AG09309 (cell line): ENCODE data around the gene SPAG16.

ENCODE experiments used
- DNase-seq: peaks from one replicate; pipeline ENCODE4 v3.0.0-alpha.2; 2010; ENCODE audit warnings: low read depth
- H3K4me3 ChIP-seq: 2 replicates; pipeline ENCODE4 v1.5.1; 2011; ENCODE audit warnings: mild to moderate bottlenecking, low read depth, low read length, moderate library complexity; ENCODE audit not compliant: control insufficient read depth
- TF ChIP-seq, protein P1 (sequence below): IDR thresholded peaks from 2 replicates; pipeline ENCODE4 v1.5.1; 2011; ENCODE audit warnings: mild to moderate bottlenecking, low read depth, low read length, inconsistent platforms; ENCODE audit not compliant: insufficient read depth, control insufficient read depth; ENCODE audit errors: missing control alignments

Gene SPAG16

DNA sequence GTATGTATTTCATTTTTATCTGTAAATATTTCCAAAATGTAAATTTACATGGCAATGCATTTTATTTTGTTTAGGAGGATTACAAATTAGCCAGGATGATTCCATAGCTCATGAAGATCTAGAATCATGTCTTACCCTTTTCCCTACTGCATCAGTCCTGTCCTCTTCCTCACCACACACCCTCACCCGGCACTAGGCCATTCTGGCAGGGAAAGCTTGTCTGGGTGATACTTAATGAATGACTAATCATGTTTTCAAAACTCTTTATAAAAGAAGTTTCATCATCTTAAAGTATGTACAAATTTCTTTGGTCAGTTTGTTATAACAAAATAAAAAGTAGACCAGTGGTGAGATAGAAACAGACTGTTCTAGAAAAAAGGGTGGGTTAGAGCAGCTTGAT, 843.3 kb downstream of the SPAG16 start:
- TF ChIP-seq, protein P1, sequence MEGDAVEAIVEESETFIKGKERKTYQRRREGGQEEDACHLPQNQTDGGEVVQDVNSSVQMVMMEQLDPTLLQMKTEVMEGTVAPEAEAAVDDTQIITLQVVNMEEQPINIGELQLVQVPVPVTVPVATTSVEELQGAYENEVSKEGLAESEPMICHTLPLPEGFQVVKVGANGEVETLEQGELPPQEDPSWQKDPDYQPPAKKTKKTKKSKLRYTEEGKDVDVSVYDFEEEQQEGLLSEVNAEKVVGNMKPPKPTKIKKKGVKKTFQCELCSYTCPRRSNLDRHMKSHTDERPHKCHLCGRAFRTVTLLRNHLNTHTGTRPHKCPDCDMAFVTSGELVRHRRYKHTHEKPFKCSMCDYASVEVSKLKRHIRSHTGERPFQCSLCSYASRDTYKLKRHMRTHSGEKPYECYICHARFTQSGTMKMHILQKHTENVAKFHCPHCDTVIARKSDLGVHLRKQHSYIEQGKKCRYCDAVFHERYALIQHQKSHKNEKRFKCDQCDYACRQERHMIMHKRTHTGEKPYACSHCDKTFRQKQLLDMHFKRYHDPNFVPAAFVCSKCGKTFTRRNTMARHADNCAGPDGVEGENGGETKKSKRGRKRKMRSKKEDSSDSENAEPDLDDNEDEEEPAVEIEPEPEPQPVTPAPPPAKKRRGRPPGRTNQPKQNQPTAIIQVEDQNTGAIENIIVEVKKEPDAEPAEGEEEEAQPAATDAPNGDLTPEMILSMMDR, result no peak
- no peak overlapping the region for H3K4me3 ChIP-seq
- DNase-seq, result peak; percentile 55

DNA sequence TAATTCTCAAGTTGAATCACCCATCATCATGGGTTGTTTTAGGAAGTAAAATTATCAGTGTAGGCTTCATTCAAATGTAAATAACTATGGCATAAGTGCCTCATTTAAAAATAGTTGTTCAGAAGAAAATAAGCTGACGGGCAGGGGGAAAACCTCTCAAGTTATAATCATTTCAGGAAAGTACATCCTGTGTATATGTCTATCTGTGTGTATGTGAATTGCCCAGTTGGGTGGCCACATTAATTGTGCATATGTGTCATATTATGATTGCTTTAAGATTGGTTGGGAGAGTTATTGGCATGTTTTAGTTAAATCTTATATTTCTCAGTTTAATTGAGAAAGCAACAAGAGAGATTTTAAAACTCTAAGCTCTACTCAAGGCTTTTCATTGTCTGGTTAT, 843.8 kb downstream of the SPAG16 start:
- no peak for DNase-seq
- no peak overlapping the region for H3K4me3 ChIP-seq
- TF ChIP-seq, protein P1, result no peak

DNA sequence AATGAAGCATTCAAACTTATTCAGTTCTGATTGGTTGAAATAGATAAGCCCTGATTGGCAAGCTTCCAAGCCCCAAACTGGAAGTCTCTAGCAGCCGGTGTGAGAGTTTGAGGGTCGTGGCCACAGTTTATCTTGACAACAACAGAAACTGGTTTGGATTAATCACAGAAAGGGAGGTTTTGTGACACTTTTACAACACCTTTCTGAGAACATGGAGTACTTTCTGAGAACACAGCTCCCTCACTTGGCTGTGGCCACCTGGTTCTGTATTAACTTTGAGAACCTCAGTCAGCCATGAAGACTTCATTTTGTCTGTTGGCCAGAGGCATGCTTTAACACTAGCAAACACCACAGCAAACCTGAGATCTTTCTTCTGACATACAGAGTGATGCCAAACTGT, 845.9 kb downstream of the SPAG16 start:
- TF ChIP-seq, protein P1, result no peak
- H3K4me3 ChIP-seq, result no peak overlapping the region
- no peak for DNase-seq

DNA sequence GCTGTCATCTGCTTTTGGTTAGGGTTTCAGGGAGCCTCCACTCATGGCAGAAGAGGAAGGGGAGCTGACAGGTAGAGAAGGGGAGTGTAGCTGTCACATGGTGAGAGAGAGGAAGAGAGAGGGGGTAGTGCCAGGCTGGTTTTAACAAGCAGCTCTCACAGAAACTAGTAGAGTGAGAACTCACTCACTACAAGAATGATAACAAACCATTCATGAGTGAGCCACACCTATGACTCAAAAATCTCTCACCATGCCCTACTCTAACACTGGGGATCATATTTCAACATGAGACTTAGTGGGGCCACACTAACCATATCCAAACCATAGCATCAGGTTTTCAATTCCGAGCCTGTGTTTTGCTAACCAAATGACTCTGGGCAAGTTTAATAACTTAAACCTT, 851.7 kb downstream of the SPAG16 start:
- no peak overlapping the region for H3K4me3 ChIP-seq
- TF ChIP-seq, protein P1, result no peak
- no peak for DNase-seq

DNA sequence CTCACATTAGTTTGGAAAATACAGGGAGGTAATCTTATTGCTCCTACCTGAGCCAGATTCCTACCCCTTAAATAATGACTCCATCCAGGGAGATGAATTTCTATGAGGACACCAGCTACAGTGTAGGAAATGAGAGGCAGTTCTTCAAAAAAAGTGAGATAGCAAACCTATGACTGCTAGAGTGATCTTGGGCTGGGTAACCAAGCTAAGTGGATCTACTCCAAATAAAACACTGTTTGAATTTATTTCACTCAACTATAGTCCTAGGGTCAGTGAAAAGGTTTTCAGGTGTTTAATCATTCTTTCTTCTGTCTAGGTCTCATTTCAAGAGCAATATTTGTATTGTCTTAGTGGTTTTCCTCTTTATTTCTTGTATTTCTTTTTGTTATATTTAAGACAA, 854.5 kb downstream of the SPAG16 start:
- TF ChIP-seq, protein P1, result no peak
- DNase-seq, result no peak
- H3K4me3 ChIP-seq, result no peak overlapping the region

DNA sequence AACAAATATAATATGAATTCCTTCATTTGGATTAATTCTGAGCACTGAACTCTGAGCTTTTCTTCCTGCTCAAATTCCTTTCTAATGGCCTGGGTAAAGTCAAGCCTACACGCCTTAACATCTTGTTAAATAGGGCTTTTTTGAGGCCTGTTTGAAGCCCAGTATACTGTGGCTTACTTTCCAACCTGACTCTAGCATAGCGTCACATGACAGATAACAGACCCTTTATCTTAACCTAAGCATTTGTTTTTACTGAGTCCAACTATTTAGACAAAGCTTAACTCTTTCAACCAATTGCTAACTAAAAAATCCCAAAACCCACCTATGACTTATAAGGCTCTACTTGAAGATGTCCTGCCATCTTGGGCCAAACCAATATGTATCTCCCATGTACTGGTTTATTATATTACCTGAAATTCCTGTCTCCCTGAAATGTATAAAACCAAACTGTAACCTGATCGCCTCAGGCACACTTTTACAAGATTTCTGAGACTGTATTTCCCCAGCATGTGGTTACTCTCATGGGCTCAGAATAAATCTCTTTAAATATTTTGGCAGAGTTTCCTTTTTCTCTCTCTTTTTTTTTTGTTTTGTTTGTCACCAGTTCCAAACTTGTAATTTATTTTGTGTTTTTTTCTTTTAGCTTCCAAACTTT, 855.5 kb downstream of the SPAG16 start:
- no peak overlapping the region for H3K4me3 ChIP-seq
- peak; percentile 10 for DNase-seq
- TF ChIP-seq, protein P1, result no peak
